ENCODE measurements around the gene PDLIM1. TPM values are rescaled to one million over a fixed set of nuclear protein-coding genes. Genes with fewer than 3 reads are reported as not detected.

Gene PDLIM1
- total and polyA plus RNA-seq, 10 of the 15 experiments (the other 5 are each of a cell fraction or from before 2014, with no cell fraction given), result 95.7 to 714 (median 309) TPM

GRCh38 chr10:95325863-95326262, 35.1 kb upstream of the PDLIM1 start (continued):
- TF ChIP-seq RCOR1 (conservative IDR thresholded peaks at IDR 0.05; ENCODE audit: low read depth, low read length) (no peak), RB1 (IDR thresholded peaks at IDR 0.05; ENCODE audit: borderline replicate concordance) (no peak)

GRCh38 chr10:95324436-95325268, 33.8 kb upstream of the PDLIM1 start:
- Histone ChIP-seq H4K20me1 (ENCODE audit: control insufficient read depth, insufficient read depth) (no peaks in the 10 kb centered on the region), H2AFZ (ENCODE audit: control insufficient read depth, low read depth, low read length) (no peak overlapping the region), H3K4me3 (no peak overlapping the region), H3K9me3 (replicated peaks; ENCODE audit: control insufficient read depth, insufficient read depth, low read length) (no peaks in the 10 kb centered on the region), H3K27me3 (replicated peaks in 1 of 2; ENCODE audit: control insufficient read depth in 2 of 2, insufficient read depth in 2 of 2, low read length in 1 of 2) (no peaks in the 10 kb centered on the region), H3K9ac (ENCODE audit: control insufficient read depth, insufficient read depth, low read length) (no peak overlapping the region), H3K4me2 (ENCODE audit: control insufficient read depth, insufficient read depth) (no peak overlapping the region), H3K79me2 (ENCODE audit: control insufficient read depth, insufficient read depth, low read length) (no peaks in the 10 kb centered on the region), H3K4me1 (ENCODE audit: control insufficient read depth, insufficient read depth, low read length) (no peaks in the 10 kb centered on the region), H3K27ac (ENCODE audit: control insufficient read depth, insufficient read depth) (no peak overlapping the region), H3K36me3 (ENCODE audit: control insufficient read depth in 2 of 2, insufficient read depth in 2 of 2, low read length in 1 of 2) (no peaks in the 10 kb centered on the region)
- no peak for DNase-seq (ENCODE audit: low read depth, low spot score)
- intact Hi-C loops (cut with micrococcal nuclease; ENCODE audit: unreplicated experiment), result no loop called here
- ChIA-PET SMC1A (ENCODE audit: uncharacterized antibody, unreplicated experiment) (interaction anchor here (0.6 to 1.1 kb wide), 2 partner anchors 51 to 1639 kb away, joined by 3 to 5 read pairs; no protein-coding TSS in a partner anchor), POLR2A (no interaction called here), RAD21 (ENCODE audit: unreplicated experiment) (no interaction called here), CTCF (interaction anchor here (0.7 to 1.0 kb wide), 2 partner anchors 39 to 51 kb away, joined by 3 read pairs; no protein-coding TSS in a partner anchor)
- no TSS peak for BruUV-seq (replicated peaks)
- no peak for ATAC-seq
- in situ Hi-C loops (cut with MboI), result no loop called here
- WGBS (ENCODE audit: insufficient coverage, insufficient replicate concordance, low lambda C conversion rate, missing lambda C conversion rate), result 76% methylated on average over 11 of the region's 11 CpGs
- no peak for FAIRE-seq
- TF ChIP-seq EED (IDR thresholded peaks at IDR 0.05; ENCODE audit: low read depth) (no peak), CTCF (IDR thresholded peaks at IDR 0.05 in 2 of 3, conservative IDR thresholded peaks at IDR 0.05 in 1 of 3; ENCODE audit: control insufficient read depth in 2 of 3, extremely low read depth in 1 of 3, insufficient read depth in 1 of 3, low read depth in 3 of 3, low read length in 3 of 3) (no peak), ASH2L (IDR thresholded peaks at IDR 0.05; ENCODE audit: borderline replicate concordance, low read depth) (no peak), PBX3 (IDR thresholded peaks at IDR 0.05; ENCODE audit: insufficient replicate concordance, low read depth, low read length) (no peak), SUZ12 (IDR thresholded peaks at IDR 0.05; ENCODE audit: unreplicated experiment) (no peak), SMARCA5 (IDR thresholded peaks at IDR 0.05) (no peak), CBX5 (IDR thresholded peaks at IDR 0.05; ENCODE audit: low read depth) (no peak)

Data from GM12878 (cell line).